GM21717 (cell line): Measurements from ENCODE around the gene ADAMTSL3.
"Not testable (repeated sequence)": the region's sequence is repeated elsewhere in the genome, so short reads cannot be mapped to it uniquely, and the experiment has no call there.

Source experiments
- ATAC-seq: cut with Tn5 transposase; IDR thresholded peaks from one replicate; pipeline ENCODE4 v1.9.1; 2021; ENCODE audit warnings: mild to moderate bottlenecking, moderate library complexity; ENCODE audit not compliant: unreplicated experiment

ADAMTSL3 gene

DNA sequence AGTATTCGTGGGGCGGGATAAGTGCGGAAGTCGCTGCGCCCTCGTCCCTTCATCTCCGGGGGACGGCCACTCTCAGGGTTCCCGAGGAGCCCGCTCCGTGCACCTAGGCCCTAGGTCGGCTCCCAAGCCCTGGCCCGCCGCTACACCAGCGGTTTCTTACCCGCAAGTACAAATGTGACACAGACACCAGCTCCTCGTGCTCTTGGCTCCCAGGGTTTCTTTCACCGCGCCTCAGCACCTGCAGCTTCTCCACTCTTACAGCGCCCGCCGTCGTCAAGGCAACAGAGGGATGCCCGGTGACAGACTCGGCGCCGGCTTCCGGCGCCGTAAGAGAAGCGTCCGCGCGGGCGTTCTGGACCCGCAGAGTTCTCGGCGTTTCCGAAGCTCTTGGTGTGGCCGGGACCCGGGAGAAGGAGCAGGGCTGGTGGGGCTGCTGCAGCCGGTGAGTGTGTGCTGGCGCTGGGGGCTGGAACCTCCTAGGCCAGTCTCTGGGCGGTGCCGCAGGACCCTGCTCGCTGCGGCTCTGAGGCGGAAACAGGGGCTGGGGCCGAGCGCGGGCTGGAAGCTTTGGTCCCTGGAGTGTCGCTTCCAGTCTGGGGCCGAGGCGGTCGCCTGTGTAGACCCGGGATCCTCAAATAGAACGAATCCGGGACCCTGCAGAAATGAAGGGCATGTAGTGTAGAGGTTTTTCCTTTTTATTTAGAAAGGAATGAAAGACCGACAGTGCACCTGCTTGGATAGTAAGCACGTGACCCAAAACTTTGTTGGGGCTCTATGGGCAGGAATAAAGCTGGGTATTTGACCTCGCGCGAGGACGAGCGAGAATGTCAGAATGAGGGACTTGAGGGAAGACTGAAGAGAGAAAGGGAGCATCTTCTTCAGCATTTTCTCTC is 426.2 kb downstream of the ADAMTSL3 start:
- ATAC-seq = no peak

DNA sequence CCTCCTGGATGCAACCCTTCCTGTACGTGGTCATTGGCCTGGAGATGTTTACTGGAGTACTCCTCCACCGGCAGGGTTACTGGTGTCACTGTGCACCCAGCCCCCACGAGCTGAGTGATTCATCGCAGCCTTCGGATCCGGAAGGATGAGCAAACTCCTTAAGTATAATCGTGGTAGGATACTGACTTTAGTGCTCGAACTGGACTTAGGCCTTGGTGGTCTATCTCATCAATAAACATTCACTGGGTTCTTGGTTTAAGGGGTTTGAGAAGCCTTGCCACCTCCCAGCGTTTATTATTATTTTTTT is 426.8 kb downstream of the ADAMTSL3 start:
- not testable (repeated sequence) for ATAC-seq

DNA sequence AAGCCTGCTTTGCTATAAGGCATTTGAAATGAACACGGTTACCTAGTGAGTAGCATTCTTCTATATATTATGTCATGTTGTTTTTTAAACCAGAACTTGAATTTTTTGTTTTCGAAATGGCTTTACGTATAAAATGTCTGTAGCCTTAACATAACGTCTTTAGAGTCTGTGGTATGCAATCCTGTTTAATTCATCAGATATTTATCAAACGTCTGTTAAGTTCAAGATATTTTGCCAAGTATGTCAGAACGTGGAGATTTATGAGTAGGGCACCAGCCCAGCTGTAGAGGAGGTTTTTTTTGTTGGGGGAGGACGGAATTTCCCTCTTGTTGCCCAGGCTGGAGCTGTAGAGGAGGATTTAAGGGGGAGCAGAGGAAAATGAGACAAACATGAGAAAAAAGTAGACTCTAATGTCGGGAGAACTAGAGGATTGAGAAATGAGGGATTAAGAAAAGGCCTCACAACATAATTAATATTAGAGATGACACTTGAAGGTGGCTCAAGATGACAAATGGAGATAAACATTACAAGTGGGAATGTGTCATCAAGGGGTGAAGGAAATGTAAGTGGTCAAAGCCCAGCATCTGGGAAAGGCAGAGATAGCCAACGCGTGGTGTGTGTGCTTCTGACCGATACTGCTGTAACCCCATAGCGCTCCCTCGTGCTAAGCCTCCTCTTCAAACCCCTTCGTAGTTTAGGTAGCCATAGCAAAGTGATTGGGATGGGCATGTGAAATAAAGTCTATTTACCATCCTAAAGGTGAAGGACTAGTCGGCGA is 427.7 kb downstream of the ADAMTSL3 start:
- no peak for ATAC-seq

DNA sequence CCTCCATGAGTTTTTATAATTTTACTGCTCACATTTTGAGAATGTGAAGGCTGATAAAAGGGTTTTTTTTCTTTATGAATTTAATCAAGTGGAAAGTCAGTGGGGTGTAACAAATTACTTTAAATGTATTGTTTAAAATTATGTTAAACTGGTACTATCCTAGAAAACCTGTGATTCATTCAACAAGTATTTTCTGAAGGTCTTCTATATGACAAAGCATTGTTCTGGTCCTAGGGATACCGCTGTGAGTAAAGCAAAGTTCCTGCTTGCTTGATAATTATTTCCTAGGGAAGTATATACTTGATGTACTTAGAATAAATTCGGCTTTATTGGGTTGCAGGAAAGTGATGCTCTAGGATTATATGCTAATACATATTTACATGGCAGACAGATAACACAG is 428.8 kb downstream of the ADAMTSL3 start:
- ATAC-seq = no peak

DNA sequence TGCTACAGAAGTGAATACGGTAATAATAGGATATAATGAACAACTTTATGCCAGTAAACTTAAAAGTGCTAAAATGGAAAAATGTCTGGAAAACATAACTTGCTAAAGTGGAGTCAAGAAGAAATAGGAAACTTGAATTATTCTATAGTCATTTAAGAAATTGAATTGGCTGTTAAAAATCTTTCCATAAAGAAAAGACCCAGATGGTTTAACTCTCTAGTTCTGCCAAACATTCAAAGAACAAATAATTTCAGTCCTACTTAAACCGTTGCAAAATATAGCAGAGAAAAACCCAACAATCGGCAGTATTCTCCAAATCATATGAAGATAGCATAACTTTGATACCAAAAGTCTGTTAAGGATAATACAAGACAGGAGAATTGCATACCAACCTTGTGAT is 432.1 kb downstream of the ADAMTSL3 start:
- not testable (repeated sequence) for ATAC-seq
